GM18502 (cell line): Measurements from ENCODE around the gene NEK11.

ENCODE experiments used
- ATAC-seq: cut with Tn5 transposase; IDR thresholded peaks from one replicate; pipeline ENCODE4 v1.9.1; 2021; ENCODE audit warnings: mild to moderate bottlenecking; ENCODE audit not compliant: unreplicated experiment, poor library complexity

The NEK11 gene

DNA sequence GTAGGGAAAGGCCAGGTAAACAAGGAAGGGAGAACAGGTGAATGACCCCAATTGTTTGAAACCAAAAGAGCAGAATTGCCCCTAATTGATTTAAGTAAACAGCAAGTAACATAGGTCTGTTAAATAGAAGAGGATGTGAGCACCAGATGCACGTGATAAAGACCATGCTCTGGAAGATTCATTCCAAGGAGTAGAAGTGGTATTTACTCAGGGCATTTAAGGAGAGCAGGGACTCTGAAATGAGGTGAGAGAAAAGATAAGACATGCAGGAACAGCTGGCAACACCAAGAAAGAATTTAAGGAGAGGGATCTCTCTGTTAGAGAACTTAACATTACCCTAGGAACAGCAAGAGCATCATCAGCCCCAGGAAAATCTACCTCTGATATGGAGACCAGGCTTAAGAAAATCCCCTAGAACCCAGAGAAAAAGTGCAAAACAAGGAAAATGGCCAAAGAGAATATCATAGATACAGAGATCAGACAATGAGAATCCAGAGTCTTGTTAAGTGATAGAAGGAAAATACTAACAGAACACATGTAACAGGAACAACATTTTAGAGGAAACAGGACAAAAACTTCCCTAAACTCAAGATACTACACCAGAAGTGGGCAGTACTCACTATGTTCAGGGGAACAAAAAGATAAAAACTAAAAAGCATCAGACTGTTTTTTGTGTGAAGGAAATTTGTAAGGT is 361.3 kb downstream of the NEK11 start:
- ATAC-seq = no peak

- ATAC-seq = no peak
Measured at GRCh38 chr3:131388490-131388799, 361.8 kb downstream of the NEK11 start.

- ATAC-seq = no peak
Measured at GRCh38 chr3:131390331-131390730, 363.7 kb downstream of the NEK11 start.

- no peak for ATAC-seq
Measured at GRCh38 chr3:131393051-131393450, 366.4 kb downstream of the NEK11 start.

GRCh38 chr3:131393868-131394267 is 367.2 kb downstream of the NEK11 start:
- no peak for ATAC-seq

GRCh38 chr3:131394400-131394799 is 367.7 kb downstream of the NEK11 start:
- no peak for ATAC-seq

GRCh38 chr3:131396170-131396569 is 369.5 kb downstream of the NEK11 start:
- ATAC-seq = no peak

- ATAC-seq = no peak
Measured at GRCh38 chr3:131397889-131398288, 371.2 kb downstream of the NEK11 start.
